H7 (cell line): Measurements from ENCODE around the gene TPK1. TPM values are rescaled to one million over a fixed set of nuclear protein-coding genes. Genes with fewer than 3 reads are reported as not detected.
A peak's percentile ranks its signal among the peaks of the same experiment; 100 is the strongest.
"Not testable (repeated sequence)": the region's sequence is repeated elsewhere in the genome, so short reads cannot be mapped to it uniquely, and the experiment has no call there.

ENCODE experiments used
- DNase-seq: peaks from one replicate; pipeline ENCODE4 v3.0.0; 2012
- H3K27me3 ChIP-seq: 2 replicates; pipeline ENCODE4 v1.6.0; 2011; ENCODE audit warnings: mild to moderate bottlenecking, low read length; ENCODE audit not compliant: control insufficient read depth, insufficient read depth
- H3K36me3 ChIP-seq: replicated peaks from 2 replicates; pipeline ENCODE4 v1.5.1; 2011; ENCODE audit warnings: low read length; ENCODE audit not compliant: control insufficient read depth, insufficient read depth
- H3K4me3 ChIP-seq: 2 replicates; pipeline ENCODE4 v1.5.1; 2011; ENCODE audit warnings: low read depth, mild to moderate bottlenecking, control low read depth, low read length, moderate library complexity; ENCODE audit not compliant: insufficient read depth
- total RNA-seq: library from RNA; depleted of rRNA; stranded (reverse); fragments of >200 nt; shearing (Covaris generic); gene quantifications from 2 replicates; pipeline ENCODE4 v1.2.3, GENCODE V29; 2014

Gene TPK1
- total RNA-seq, 1 experiment from 2014 or later, result 6.2 TPM

- H3K4me3 ChIP-seq, result no peak overlapping the region
- no peak for DNase-seq
- no peaks in the 10 kb centered on the region for H3K27me3 ChIP-seq
- H3K36me3 ChIP-seq, result no peaks in the 10 kb centered on the region
Observed at GRCh38 chr7:144812379-144813283, 23.2 kb downstream of the TPK1 start.

GRCh38 chr7:144805627-144806239 is 30.1 kb downstream of the TPK1 start:
- no peaks in the 10 kb centered on the region for H3K36me3 ChIP-seq
- no peaks in the 10 kb centered on the region for H3K27me3 ChIP-seq
- no peak overlapping the region for H3K4me3 ChIP-seq
- DNase-seq, result no peak

- not testable (repeated sequence) for H3K4me3 ChIP-seq, H3K27me3 ChIP-seq, H3K36me3 ChIP-seq, DNase-seq
Observed at GRCh38 chr7:144800678-144801436, 35.0 kb downstream of the TPK1 start.

- Histone ChIP-seq H3K4me3 (no peak overlapping the region), H3K27me3 (no peaks in the 10 kb centered on the region), H3K36me3 (no peaks in the 10 kb centered on the region)
- DNase-seq, result no peak
Observed at GRCh38 chr7:144796919-144797318, 38.9 kb downstream of the TPK1 start.

GRCh38 chr7:144792050-144792449 is 43.8 kb downstream of the TPK1 start:
- H3K27me3 ChIP-seq, result no peaks in the 10 kb centered on the region
- no peak for DNase-seq
- no peaks in the 10 kb centered on the region for H3K36me3 ChIP-seq
- no peak overlapping the region for H3K4me3 ChIP-seq

- Histone ChIP-seq H3K36me3 (no peaks in the 10 kb centered on the region), H3K27me3 (no peaks in the 10 kb centered on the region)
Observed at GRCh38 chr7:144791488-144791887, 44.4 kb downstream of the TPK1 start.

GRCh38 chr7:144787127-144787526 is 48.7 kb downstream of the TPK1 start:
- no peaks in the 10 kb centered on the region for H3K27me3 ChIP-seq
- no peak overlapping the region for H3K4me3 ChIP-seq
- H3K36me3 ChIP-seq, result no peaks in the 10 kb centered on the region
- DNase-seq, result no peak

More at GRCh38 chr7:144791488-144791887, 44.4 kb downstream of the TPK1 start:
- no peak overlapping the region for H3K4me3 ChIP-seq
- no peak for DNase-seq

GRCh38 chr7:144786522-144786921 is 49.3 kb downstream of the TPK1 start:
- H3K27me3 ChIP-seq, result no peaks in the 10 kb centered on the region
- H3K4me3 ChIP-seq, result no peak overlapping the region
- no peaks in the 10 kb centered on the region for H3K36me3 ChIP-seq
- DNase-seq, result peak; percentile 6

- Histone ChIP-seq H3K27me3 (no peaks in the 10 kb centered on the region), H3K4me3 (no peak overlapping the region), H3K36me3 (no peaks in the 10 kb centered on the region)
- no peak for DNase-seq
Observed at GRCh38 chr7:144786079-144786478, 49.8 kb downstream of the TPK1 start.

- Histone ChIP-seq H3K36me3 (no peaks in the 10 kb centered on the region), H3K27me3 (no peaks in the 10 kb centered on the region), H3K4me3 (no peak overlapping the region)
- DNase-seq, result no peak
Observed at GRCh38 chr7:144785521-144785920, 50.3 kb downstream of the TPK1 start.

GRCh38 chr7:144784943-144785342 is 50.9 kb downstream of the TPK1 start:
- Histone ChIP-seq H3K4me3 (no peak overlapping the region), H3K36me3 (no peaks in the 10 kb centered on the region), H3K27me3 (no peaks in the 10 kb centered on the region)
- DNase-seq, result no peak

- H3K27me3 ChIP-seq, result no peaks in the 10 kb centered on the region
- no peak for DNase-seq
- H3K36me3 ChIP-seq, result no peaks in the 10 kb centered on the region
- no peak overlapping the region for H3K4me3 ChIP-seq
Observed at GRCh38 chr7:144784441-144784840, 51.4 kb downstream of the TPK1 start.

- DNase-seq, result no peak
- no peaks in the 10 kb centered on the region for H3K27me3 ChIP-seq
- H3K36me3 ChIP-seq, result no peaks in the 10 kb centered on the region
- H3K4me3 ChIP-seq, result no peak overlapping the region
Observed at GRCh38 chr7:144782883-144783282, 53.0 kb downstream of the TPK1 start.

GRCh38 chr7:144780071-144780608 is 55.7 kb downstream of the TPK1 start:
- no peak overlapping the region for H3K4me3 ChIP-seq
- DNase-seq, result no peak
- no peaks in the 10 kb centered on the region for H3K36me3 ChIP-seq
- H3K27me3 ChIP-seq, result no peaks in the 10 kb centered on the region
